Glomerular visceral epithelial cell (primary cell): ENCODE measurements around the gene ACR.

Source experiments
- DNase-seq: peaks from one replicate; pipeline ENCODE4 v3.0.0-alpha.2; 2016; ENCODE audit errors: extremely low spot score

The ACR gene

GRCh38 chr22:50702821-50703725 lies 34.9 kb upstream of the ACR start:
- no peak for DNase-seq

GRCh38 chr22:50703726-50704509 lies 34.1 kb upstream of the ACR start:
- DNase-seq = no peak

GRCh38 chr22:50704510-50705218 lies 33.3 kb upstream of the ACR start:
- no peak for DNase-seq

GRCh38 chr22:50705219-50705691 lies 32.7 kb upstream of the ACR start:
- DNase-seq = no peak

- no peak for DNase-seq
Observed at GRCh38 chr22:50705851-50706351, 32.1 kb upstream of the ACR start.

GRCh38 chr22:50706481-50707125 lies 31.4 kb upstream of the ACR start:
- DNase-seq = no peak

GRCh38 chr22:50708474-50708873 lies 29.5 kb upstream of the ACR start:
- no peak for DNase-seq

GRCh38 chr22:50708996-50709395 lies 29.0 kb upstream of the ACR start:
- no peak for DNase-seq

GRCh38 chr22:50710221-50710620 lies 27.8 kb upstream of the ACR start:
- DNase-seq = no peak

- no peak for DNase-seq
Observed at GRCh38 chr22:50710886-50711285, 27.1 kb upstream of the ACR start.

- no peak for DNase-seq
Observed at GRCh38 chr22:50711446-50712340, 26.3 kb upstream of the ACR start.

- DNase-seq = no peak
Observed at GRCh38 chr22:50712341-50713007, 25.5 kb upstream of the ACR start.

- DNase-seq = no peak
Observed at GRCh38 chr22:50713008-50713385, 25.0 kb upstream of the ACR start.

- DNase-seq = no peak
Observed at GRCh38 chr22:50713571-50714056, 24.4 kb upstream of the ACR start.

- no peak for DNase-seq
Observed at GRCh38 chr22:50714150-50714549, 23.9 kb upstream of the ACR start.

GRCh38 chr22:50714631-50715179 lies 23.3 kb upstream of the ACR start:
- DNase-seq = no peak

- no peak for DNase-seq
Observed at GRCh38 chr22:50715250-50715649, 22.8 kb upstream of the ACR start.

- no peak for DNase-seq
Observed at GRCh38 chr22:50715776-50716175, 22.2 kb upstream of the ACR start.

- no peak for DNase-seq
Observed at GRCh38 chr22:50716290-50717024, 21.5 kb upstream of the ACR start.
